Breast epithelium (tissue), 4 donors: ENCODE measurements around the gene ARFGEF2. TPM values are rescaled to one million over a fixed set of nuclear protein-coding genes. Genes with fewer than 3 reads are reported as not detected.

ENCODE experiments used
- DNase-seq, 2 donors: peaks; one replicate each; pipeline ENCODE4 v3.0.0-alpha.2; 2019; ENCODE audit warnings: low spot score in 2 of 2
- H3K27ac ChIP-seq, 2 donors: fragments of 200-600 bp; sonication (generic) in 1 of 2; one replicate each; pipeline ENCODE4 v1.5.1; 2016 to 2019; ENCODE audit warnings: mild to moderate bottlenecking in 1 of 2
- H3K27me3 ChIP-seq, 2 donors: fragments of 200-600 bp; sonication (generic) in 1 of 2; one replicate each; pipeline versions ENCODE4 v1.5.1 to v1.6.0; 2017 to 2019; ENCODE audit warnings: control low read depth in 1 of 2, mild to moderate bottlenecking in 1 of 2
- H3K36me3 ChIP-seq: fragments of 200-600 bp; one replicate; pipeline ENCODE4 v1.5.1; 2019
- H3K4me1 ChIP-seq, 2 donors: fragments of 200-600 bp; sonication (generic); one replicate each; pipeline ENCODE4 v1.5.1; 2016 to 2019; ENCODE audit warnings: control low read depth in 1 of 2
- H3K4me3 ChIP-seq, 3 donors: fragments of 200-600 bp; sonication (generic); 1 replicate in 2 of 3; 2 replicates in 1 of 3; pipeline ENCODE4 v1.5.1; 2016 to 2019; ENCODE audit warnings: mild to moderate bottlenecking in 3 of 3, moderate library complexity in 2 of 3
- H3K9me3 ChIP-seq, 2 donors: fragments of 200-600 bp; sonication (generic) in 1 of 2; one replicate each; pipeline ENCODE4 v1.5.1; 2016 to 2019; ENCODE audit warnings: control low read depth in 1 of 2
- POLR2A ChIP-seq: fragments of 450-650 bp; IDR thresholded peaks from one replicate; pipeline ENCODE4 v1.6.1; 2016; ENCODE audit warnings: antibody characterized with exemption, mild to moderate bottlenecking, moderate library complexity
- POLR2AphosphoS5 ChIP-seq, 3 donors: sonication (generic); formaldehyde crosslinking; IDR thresholded peaks; one replicate each; pipeline ENCODE4 v1.6.1; 2017; ENCODE audit warnings: antibody characterized with exemption in 3 of 3
- intact Hi-C: fragments of 100-400 bp; cut with DNase I; formaldehyde crosslinking; loops from one replicate; pipeline ENCODE4 v1.15.1; 2023; ENCODE audit warnings: low total_unique reads
- total RNA-seq, 3 donors: library from RNA; depleted of rRNA; stranded (reverse); fragments of >200 nt; gene quantifications; one replicate each; pipeline ENCODE4 v1.1.0, GENCODE V29; 2016
- TF ChIP-seq, protein P1 (sequence below), 3 donors: fragments of 450-650 bp; IDR thresholded peaks; one replicate each; pipeline ENCODE4 v1.5.1; 2016 to 2017; ENCODE audit warnings: antibody characterized with exemption in 3 of 3, mild to moderate bottlenecking in 3 of 3, moderate library complexity in 3 of 3

The ARFGEF2 gene
- total RNA-seq, 3 donors from 2014 or later = 37.1 to 61.6 (median 42.3) TPM

GRCh38 chr20:48892891-48893290, 28.6 kb upstream of the ARFGEF2 start:
- Histone ChIP-seq H3K9me3 (no peaks in the 10 kb centered on the region), H3K27ac (no peak overlapping the region), H3K4me3 (no peak overlapping the region), H3K27me3 (no peaks in the 10 kb centered on the region), H3K36me3 (no peaks in the 10 kb centered on the region), H3K4me1 (no peaks in the 10 kb centered on the region)
- intact Hi-C loops = no loop called here
- no peak for DNase-seq
- TF ChIP-seq POLR2A (no peak), POLR2AphosphoS5 (IDR thresholded peaks at IDR 0.05) (no peak)
- TF ChIP-seq, protein P1, sequence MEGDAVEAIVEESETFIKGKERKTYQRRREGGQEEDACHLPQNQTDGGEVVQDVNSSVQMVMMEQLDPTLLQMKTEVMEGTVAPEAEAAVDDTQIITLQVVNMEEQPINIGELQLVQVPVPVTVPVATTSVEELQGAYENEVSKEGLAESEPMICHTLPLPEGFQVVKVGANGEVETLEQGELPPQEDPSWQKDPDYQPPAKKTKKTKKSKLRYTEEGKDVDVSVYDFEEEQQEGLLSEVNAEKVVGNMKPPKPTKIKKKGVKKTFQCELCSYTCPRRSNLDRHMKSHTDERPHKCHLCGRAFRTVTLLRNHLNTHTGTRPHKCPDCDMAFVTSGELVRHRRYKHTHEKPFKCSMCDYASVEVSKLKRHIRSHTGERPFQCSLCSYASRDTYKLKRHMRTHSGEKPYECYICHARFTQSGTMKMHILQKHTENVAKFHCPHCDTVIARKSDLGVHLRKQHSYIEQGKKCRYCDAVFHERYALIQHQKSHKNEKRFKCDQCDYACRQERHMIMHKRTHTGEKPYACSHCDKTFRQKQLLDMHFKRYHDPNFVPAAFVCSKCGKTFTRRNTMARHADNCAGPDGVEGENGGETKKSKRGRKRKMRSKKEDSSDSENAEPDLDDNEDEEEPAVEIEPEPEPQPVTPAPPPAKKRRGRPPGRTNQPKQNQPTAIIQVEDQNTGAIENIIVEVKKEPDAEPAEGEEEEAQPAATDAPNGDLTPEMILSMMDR (IDR thresholded peaks at IDR 0.05) = no peak

- no peaks in the 10 kb centered on the region for H3K9me3 ChIP-seq
- TF ChIP-seq POLR2A (no peak), POLR2AphosphoS5 (IDR thresholded peaks at IDR 0.05) (no peak)
- TF ChIP-seq, protein P1 (IDR thresholded peaks at IDR 0.05) = no peak
- no peaks in the 10 kb centered on the region for H3K36me3 ChIP-seq
- H3K4me3 ChIP-seq = no peak overlapping the region
- H3K27ac ChIP-seq = no peak overlapping the region
- DNase-seq = no peak
- H3K4me1 ChIP-seq = no peaks in the 10 kb centered on the region
- H3K27me3 ChIP-seq = no peaks in the 10 kb centered on the region
- intact Hi-C loops = no loop called here
Measured at GRCh38 chr20:48893374-48893773, 28.1 kb upstream of the ARFGEF2 start.

DNA sequence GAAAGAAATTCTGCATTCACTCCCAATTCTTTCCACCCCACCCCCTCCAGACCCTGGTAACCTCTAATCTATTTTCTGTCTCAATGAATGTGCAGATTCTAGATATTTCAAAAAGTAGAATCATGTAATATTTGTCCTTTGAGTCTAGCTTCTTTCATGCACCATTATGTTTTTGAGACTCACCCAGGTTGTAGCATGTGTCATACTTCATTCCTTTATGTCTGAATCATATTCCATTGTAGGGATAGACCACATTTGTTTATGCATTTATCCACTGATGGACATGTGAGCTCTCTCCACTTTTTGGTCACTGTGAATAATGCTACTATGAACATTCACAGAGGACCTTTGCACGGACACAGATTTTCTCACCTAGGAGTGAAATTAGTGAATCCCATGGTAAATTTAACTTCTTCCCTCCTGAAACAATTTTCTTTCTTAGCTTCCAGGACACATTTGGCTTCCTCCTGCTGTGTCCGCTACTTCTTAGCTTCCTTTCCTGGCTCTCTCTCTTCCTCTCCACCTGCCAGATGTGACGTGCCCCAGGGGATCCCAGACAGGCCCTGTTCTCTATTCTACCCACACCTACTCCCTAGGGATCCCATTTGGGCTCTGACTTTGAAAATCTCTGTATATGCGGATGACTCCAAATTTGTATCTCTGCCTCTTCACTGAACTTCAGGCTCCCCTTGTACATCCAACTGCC, 24.1 kb upstream of the ARFGEF2 start:
- Histone ChIP-seq H3K27me3 (no peaks in the 10 kb centered on the region), H3K4me3 (no peak overlapping the region), H3K4me1 (no peaks in the 10 kb centered on the region), H3K9me3 (no peaks in the 10 kb centered on the region), H3K36me3 (no peaks in the 10 kb centered on the region), H3K27ac (no peak overlapping the region)
- no peak for DNase-seq
- TF ChIP-seq POLR2AphosphoS5 (IDR thresholded peaks at IDR 0.05) = no peak
- no peak for TF ChIP-seq POLR2A
- TF ChIP-seq, protein P1 (IDR thresholded peaks at IDR 0.05) = no peak
- intact Hi-C loops = no loop called here

DNA sequence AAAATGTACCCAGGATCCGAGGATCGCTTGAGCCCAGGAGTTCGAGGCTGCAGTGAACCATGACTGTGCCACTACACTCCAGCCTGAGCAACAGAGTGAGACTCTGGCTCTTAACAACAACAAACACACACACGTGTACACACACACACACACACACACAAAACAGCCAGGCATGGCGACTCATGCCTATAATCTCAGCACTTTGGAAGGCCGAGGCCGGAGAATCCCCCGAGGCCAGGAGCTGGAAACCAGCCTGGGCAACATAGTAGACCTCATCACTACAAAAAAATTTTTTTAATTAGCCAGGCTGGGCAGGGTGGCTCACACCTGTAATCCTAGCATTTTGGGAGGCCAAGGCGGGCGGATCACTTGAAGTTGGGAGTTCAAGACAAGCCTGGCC, 23.3 kb upstream of the ARFGEF2 start:
- no peak overlapping the region for H3K27ac ChIP-seq
- H3K4me3 ChIP-seq = no peak overlapping the region
- no peak for DNase-seq
- no peaks in the 10 kb centered on the region for H3K27me3 ChIP-seq
- intact Hi-C loops = no loop called here
- TF ChIP-seq POLR2A (no peak), POLR2AphosphoS5 (IDR thresholded peaks at IDR 0.05) (no peak)
- TF ChIP-seq, protein P1 (IDR thresholded peaks at IDR 0.05) = no peak
- no peaks in the 10 kb centered on the region for H3K36me3 ChIP-seq
- H3K4me1 ChIP-seq = no peaks in the 10 kb centered on the region
- H3K9me3 ChIP-seq = no peaks in the 10 kb centered on the region

- no peak for TF ChIP-seq POLR2A
- TF ChIP-seq, protein P1 (IDR thresholded peaks at IDR 0.05) = no peak
- TF ChIP-seq POLR2AphosphoS5 (IDR thresholded peaks at IDR 0.05) = no peak
- Histone ChIP-seq H3K9me3 (no peaks in the 10 kb centered on the region), H3K36me3 (no peaks in the 10 kb centered on the region), H3K27me3 (no peaks in the 10 kb centered on the region), H3K4me3 (no peak overlapping the region), H3K4me1 (no peaks in the 10 kb centered on the region), H3K27ac (no peak overlapping the region)
- DNase-seq = no peak
- intact Hi-C loops = no loop called here
Measured at GRCh38 chr20:48898896-48899530, 22.5 kb upstream of the ARFGEF2 start.
